HL-60 (cell line): ENCODE measurements around the gene TOP2B.

Source experiments
- DNase-seq, 2 experiments: peaks; one replicate each; pipeline ENCODE4 v3.0.0-alpha.2; 2010 to 2020; ENCODE audit warnings: low read depth in 1 of 2, low spot score in 1 of 2
- H3K27ac ChIP-seq: fragments of 250-450 bp; sonication (Bioruptor Pico); replicated peaks from 2 replicates; pipeline ENCODE4 v1.5.1; 2020; ENCODE audit warnings: mild to moderate bottlenecking, moderate library complexity
- H3K27me3 ChIP-seq: fragments of 250-450 bp; sonication (Bioruptor Pico); 2 replicates; pipeline ENCODE4 v1.5.1; 2021; ENCODE audit warnings: mild to moderate bottlenecking, moderate library complexity; ENCODE audit not compliant: insufficient read depth, poor library complexity, severe bottlenecking
- H3K4me3 ChIP-seq: replicated peaks from 2 replicates; pipeline ENCODE4 v1.5.1; 2011; ENCODE audit warnings: mild to moderate bottlenecking, control low read depth, low read length; ENCODE audit not compliant: insufficient read depth
- GABPA ChIP-seq: IDR thresholded peaks from 2 replicates; pipeline ENCODE4 v1.6.1; 2012; ENCODE audit warnings: low read depth
- POLR2AphosphoS5 ChIP-seq: IDR thresholded peaks from 2 replicates; pipeline ENCODE4 v1.6.1; 2012; ENCODE audit warnings: low read depth
- SPI1 ChIP-seq: IDR thresholded peaks from 2 replicates; pipeline ENCODE4 v1.6.1; 2012; ENCODE audit warnings: low read depth, mild to moderate bottlenecking, borderline replicate concordance
- TF ChIP-seq, protein P1 (sequence below): IDR thresholded peaks from 2 replicates; pipeline ENCODE4 v1.6.1; 2012; ENCODE audit warnings: low read depth; ENCODE audit not compliant: insufficient replicate concordance
- TF ChIP-seq, protein P2 (sequence below): IDR thresholded peaks from one replicate; pipeline ENCODE4 v1.5.1; 2011; ENCODE audit warnings: low read length, control low read depth, inconsistent platforms; ENCODE audit not compliant: insufficient read depth

TOP2B gene

DNA sequence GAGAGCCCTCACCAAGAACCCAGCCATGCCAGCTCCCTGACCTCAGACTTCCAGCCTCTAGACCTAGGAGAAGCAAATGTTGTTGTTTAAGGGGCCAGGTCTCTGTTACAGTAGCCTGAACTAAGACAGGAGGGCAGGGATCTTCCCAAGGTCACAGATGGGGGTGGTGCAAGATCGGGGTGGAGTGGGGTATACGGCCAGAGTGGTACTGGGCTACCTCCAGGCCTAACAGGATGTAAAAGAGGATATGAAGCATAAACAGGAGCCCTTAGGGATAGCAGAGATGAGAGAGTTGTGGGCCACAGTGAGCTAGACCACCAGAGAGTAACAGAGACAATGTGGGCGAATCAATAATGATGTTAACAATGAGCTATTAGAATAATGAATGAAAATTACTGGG lies 82.9 kb downstream of the TOP2B start:
- no peak overlapping the region for H3K27ac ChIP-seq

GRCh38 chr3:25581335-25581734 lies 83.4 kb downstream of the TOP2B start:
- H3K27ac ChIP-seq, result no peak overlapping the region
- TF ChIP-seq GABPA (no peak), POLR2AphosphoS5 (no peak), SPI1 (no peak)
- TF ChIP-seq, protein P1, sequence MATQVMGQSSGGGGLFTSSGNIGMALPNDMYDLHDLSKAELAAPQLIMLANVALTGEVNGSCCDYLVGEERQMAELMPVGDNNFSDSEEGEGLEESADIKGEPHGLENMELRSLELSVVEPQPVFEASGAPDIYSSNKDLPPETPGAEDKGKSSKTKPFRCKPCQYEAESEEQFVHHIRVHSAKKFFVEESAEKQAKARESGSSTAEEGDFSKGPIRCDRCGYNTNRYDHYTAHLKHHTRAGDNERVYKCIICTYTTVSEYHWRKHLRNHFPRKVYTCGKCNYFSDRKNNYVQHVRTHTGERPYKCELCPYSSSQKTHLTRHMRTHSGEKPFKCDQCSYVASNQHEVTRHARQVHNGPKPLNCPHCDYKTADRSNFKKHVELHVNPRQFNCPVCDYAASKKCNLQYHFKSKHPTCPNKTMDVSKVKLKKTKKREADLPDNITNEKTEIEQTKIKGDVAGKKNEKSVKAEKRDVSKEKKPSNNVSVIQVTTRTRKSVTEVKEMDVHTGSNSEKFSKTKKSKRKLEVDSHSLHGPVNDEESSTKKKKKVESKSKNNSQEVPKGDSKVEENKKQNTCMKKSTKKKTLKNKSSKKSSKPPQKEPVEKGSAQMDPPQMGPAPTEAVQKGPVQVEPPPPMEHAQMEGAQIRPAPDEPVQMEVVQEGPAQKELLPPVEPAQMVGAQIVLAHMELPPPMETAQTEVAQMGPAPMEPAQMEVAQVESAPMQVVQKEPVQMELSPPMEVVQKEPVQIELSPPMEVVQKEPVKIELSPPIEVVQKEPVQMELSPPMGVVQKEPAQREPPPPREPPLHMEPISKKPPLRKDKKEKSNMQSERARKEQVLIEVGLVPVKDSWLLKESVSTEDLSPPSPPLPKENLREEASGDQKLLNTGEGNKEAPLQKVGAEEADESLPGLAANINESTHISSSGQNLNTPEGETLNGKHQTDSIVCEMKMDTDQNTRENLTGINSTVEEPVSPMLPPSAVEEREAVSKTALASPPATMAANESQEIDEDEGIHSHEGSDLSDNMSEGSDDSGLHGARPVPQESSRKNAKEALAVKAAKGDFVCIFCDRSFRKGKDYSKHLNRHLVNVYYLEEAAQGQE, result no peak
- TF ChIP-seq, protein P2, sequence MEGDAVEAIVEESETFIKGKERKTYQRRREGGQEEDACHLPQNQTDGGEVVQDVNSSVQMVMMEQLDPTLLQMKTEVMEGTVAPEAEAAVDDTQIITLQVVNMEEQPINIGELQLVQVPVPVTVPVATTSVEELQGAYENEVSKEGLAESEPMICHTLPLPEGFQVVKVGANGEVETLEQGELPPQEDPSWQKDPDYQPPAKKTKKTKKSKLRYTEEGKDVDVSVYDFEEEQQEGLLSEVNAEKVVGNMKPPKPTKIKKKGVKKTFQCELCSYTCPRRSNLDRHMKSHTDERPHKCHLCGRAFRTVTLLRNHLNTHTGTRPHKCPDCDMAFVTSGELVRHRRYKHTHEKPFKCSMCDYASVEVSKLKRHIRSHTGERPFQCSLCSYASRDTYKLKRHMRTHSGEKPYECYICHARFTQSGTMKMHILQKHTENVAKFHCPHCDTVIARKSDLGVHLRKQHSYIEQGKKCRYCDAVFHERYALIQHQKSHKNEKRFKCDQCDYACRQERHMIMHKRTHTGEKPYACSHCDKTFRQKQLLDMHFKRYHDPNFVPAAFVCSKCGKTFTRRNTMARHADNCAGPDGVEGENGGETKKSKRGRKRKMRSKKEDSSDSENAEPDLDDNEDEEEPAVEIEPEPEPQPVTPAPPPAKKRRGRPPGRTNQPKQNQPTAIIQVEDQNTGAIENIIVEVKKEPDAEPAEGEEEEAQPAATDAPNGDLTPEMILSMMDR, result no peak
- no peaks in the 10 kb centered on the region for H3K27me3 ChIP-seq
- H3K4me3 ChIP-seq, result no peak overlapping the region
- DNase-seq, result no peak

More for the DNA sequence above, 82.9 kb downstream of the TOP2B start:
- Histone ChIP-seq H3K4me3 (no peak overlapping the region), H3K27me3 (no peaks in the 10 kb centered on the region)
- no peak for TF ChIP-seq POLR2AphosphoS5
- TF ChIP-seq, protein P2, result no peak
- TF ChIP-seq, protein P1, result no peak
- TF ChIP-seq SPI1, result no peak
- no peak for TF ChIP-seq GABPA
- no peak for DNase-seq

GRCh38 chr3:25580534-25580933 lies 84.2 kb downstream of the TOP2B start:
- H3K27me3 ChIP-seq, result no peaks in the 10 kb centered on the region

More at GRCh38 chr3:25580534-25580933, 84.2 kb downstream of the TOP2B start:
- no peak overlapping the region for H3K4me3 ChIP-seq
- DNase-seq, result no peak
- TF ChIP-seq POLR2AphosphoS5 (no peak), SPI1 (no peak), GABPA (no peak)
- TF ChIP-seq, protein P1, result no peak
- TF ChIP-seq, protein P2, result no peak
- no peak overlapping the region for H3K27ac ChIP-seq
